Lower leg skin (tissue), 4 donors: ENCODE data around the gene IGSF1. TPM values are rescaled to one million over a fixed set of nuclear protein-coding genes. Genes with fewer than 3 reads are reported as not detected.

Source experiments
- DNase-seq, 2 donors: peaks; one replicate each; pipeline ENCODE4 v3.0.0-alpha.2; 2019; ENCODE audit warnings: low spot score in 2 of 2
- H3K4me3 ChIP-seq: fragments of 200-600 bp; sonication (generic); 2 replicates; pipeline ENCODE4 v1.5.1; 2017; ENCODE audit warnings: mild to moderate bottlenecking, low read depth; ENCODE audit not compliant: poor library complexity, severe bottlenecking
- POLR2A ChIP-seq, 2 donors: fragments of 450-650 bp; IDR thresholded peaks; one replicate each; pipeline ENCODE4 v1.6.1; 2016 to 2017; ENCODE audit warnings: antibody characterized with exemption in 2 of 2, mild to moderate bottlenecking in 1 of 2, moderate library complexity in 1 of 2
- WGBS, 2 donors: methylation state at CpG; one replicate each; pipeline ENCODE4 v1.1.5; 2018; 5-methylcytosine and 5-hydroxymethylcytosine counted together
- intact Hi-C: fragments of 100-400 bp; cut with DNase I; formaldehyde crosslinking; loops from one replicate; pipeline ENCODE4 v1.15.0; 2023; ENCODE audit warnings: low total_unique reads
- total RNA-seq, 4 donors: library from RNA; depleted of rRNA; stranded (reverse); fragments of >200 nt; gene quantifications; one replicate each; pipeline ENCODE4 v1.1.0, GENCODE V29; 2016
- TF ChIP-seq, protein P1 (sequence below), 3 donors: fragments of 450-650 bp; IDR thresholded peaks; one replicate each; pipeline ENCODE4 v1.5.1; 2016; ENCODE audit warnings: antibody characterized with exemption in 3 of 3, mild to moderate bottlenecking in 3 of 3, moderate library complexity in 2 of 3

Gene IGSF1, protein sequence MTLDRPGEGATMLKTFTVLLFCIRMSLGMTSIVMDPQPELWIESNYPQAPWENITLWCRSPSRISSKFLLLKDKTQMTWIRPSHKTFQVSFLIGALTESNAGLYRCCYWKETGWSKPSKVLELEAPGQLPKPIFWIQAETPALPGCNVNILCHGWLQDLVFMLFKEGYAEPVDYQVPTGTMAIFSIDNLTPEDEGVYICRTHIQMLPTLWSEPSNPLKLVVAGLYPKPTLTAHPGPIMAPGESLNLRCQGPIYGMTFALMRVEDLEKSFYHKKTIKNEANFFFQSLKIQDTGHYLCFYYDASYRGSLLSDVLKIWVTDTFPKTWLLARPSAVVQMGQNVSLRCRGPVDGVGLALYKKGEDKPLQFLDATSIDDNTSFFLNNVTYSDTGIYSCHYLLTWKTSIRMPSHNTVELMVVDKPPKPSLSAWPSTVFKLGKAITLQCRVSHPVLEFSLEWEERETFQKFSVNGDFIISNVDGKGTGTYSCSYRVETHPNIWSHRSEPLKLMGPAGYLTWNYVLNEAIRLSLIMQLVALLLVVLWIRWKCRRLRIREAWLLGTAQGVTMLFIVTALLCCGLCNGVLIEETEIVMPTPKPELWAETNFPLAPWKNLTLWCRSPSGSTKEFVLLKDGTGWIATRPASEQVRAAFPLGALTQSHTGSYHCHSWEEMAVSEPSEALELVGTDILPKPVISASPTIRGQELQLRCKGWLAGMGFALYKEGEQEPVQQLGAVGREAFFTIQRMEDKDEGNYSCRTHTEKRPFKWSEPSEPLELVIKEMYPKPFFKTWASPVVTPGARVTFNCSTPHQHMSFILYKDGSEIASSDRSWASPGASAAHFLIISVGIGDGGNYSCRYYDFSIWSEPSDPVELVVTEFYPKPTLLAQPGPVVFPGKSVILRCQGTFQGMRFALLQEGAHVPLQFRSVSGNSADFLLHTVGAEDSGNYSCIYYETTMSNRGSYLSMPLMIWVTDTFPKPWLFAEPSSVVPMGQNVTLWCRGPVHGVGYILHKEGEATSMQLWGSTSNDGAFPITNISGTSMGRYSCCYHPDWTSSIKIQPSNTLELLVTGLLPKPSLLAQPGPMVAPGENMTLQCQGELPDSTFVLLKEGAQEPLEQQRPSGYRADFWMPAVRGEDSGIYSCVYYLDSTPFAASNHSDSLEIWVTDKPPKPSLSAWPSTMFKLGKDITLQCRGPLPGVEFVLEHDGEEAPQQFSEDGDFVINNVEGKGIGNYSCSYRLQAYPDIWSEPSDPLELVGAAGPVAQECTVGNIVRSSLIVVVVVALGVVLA (N-terminal part only)
- under 1 TPM in 2 of 4 donors, not detected in 2; 0.17 to 0.71 TPM for total RNA-seq

DNA sequence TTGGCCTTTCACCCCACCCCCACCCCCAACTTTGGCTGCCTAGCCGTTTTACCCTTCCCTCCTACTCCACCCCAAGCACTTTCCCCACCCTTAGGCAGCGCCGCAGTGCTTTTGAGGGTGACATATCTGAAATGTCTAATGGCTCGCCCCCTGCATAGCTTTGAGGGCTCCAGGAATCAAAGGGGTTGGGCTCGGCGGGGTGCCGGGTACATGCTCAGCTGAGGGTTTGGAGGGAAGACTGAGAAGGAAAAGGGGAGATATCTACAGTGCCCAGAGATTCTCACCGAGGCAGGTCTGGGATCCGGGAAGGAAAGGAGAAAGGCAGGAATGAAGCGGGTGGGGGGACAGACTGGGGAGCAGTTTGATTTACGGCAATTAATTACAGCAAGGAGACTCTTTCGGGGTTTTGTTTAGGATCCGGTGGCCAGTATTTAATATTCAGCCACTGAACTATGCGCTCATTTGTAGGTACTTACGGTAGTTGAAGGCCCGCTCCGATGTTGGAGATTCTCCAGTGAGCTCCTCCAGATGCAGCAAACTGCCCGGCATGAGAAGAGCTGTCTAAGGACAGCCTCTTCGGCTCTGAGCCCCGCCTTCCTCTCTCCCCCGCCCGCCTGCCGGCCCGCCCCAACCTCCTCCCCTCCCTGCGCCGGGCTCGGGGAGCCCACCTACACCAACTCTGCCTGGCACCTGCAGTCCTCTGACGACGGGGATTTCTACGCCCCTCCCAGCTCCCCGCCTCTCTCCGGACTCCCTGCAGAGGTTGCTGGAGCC is at the start of gene IGSF1:
TSS of gene IGSF1 (minus strand) at position 569 of the 774 bp plus-strand sequence. CDS start 2,632 bp downstream, outside the sequence.
- TF ChIP-seq, protein P1, sequence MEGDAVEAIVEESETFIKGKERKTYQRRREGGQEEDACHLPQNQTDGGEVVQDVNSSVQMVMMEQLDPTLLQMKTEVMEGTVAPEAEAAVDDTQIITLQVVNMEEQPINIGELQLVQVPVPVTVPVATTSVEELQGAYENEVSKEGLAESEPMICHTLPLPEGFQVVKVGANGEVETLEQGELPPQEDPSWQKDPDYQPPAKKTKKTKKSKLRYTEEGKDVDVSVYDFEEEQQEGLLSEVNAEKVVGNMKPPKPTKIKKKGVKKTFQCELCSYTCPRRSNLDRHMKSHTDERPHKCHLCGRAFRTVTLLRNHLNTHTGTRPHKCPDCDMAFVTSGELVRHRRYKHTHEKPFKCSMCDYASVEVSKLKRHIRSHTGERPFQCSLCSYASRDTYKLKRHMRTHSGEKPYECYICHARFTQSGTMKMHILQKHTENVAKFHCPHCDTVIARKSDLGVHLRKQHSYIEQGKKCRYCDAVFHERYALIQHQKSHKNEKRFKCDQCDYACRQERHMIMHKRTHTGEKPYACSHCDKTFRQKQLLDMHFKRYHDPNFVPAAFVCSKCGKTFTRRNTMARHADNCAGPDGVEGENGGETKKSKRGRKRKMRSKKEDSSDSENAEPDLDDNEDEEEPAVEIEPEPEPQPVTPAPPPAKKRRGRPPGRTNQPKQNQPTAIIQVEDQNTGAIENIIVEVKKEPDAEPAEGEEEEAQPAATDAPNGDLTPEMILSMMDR (IDR thresholded peaks at IDR 0.05) = no peak
- TF ChIP-seq POLR2A (IDR thresholded peaks at IDR 0.05) = no peak
- no peak for DNase-seq
- H3K4me3 ChIP-seq = no peak within 1 kb of the TSS
- 1 to 27% methylated on average over 27 to 28 of the region's 32 CpGs for WGBS, 2 donors
- intact Hi-C loops = no loop called here

DNA sequence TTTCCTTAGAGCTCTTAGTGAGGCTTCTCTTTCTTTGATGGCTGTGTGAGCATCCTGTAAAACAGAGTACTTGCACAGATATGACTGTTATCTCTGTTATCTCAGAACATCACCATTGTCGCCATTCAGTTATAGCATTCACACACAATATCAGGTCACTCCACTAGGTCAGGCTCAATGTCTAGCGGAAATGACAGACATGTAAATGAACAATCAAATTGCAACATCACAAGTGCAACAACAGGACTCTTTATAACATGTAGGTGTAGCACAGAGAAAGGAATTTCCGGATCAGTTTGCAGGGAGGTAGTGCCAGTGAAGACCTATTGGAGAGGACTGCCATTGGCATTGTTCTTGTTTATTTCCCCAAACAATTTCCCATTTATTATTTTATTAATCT is 43.2 kb upstream of the IGSF1 start:
- no peak for DNase-seq
- 70 to 80% methylated on average over 3 of the region's 3 CpGs for WGBS, 2 donors
- intact Hi-C loops = no loop called here
- no peak for TF ChIP-seq POLR2A (IDR thresholded peaks at IDR 0.05)
- TF ChIP-seq, protein P1 (IDR thresholded peaks at IDR 0.05) = no peak
- no peak overlapping the region for H3K4me3 ChIP-seq

DNA sequence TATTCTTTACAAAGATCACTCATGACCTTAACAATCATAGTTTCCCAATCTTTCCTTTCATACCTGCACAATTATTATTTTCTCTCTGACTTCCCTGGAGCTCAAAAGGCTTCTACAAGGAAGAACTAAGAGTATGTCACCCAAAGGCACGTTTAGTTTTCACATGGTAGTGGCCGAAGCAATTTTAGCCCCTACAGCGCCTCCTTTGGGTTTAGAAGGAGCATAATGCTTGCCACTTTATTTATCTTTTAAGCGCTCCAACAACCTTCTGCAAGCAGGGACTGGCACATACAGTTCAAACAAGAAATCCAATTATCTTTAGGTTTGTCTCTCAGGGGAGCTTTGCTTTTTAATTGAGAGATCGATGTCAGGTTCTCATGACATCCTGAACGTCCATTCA is 42.0 kb upstream of the IGSF1 start:
- WGBS, 2 donors = 49 to 58% methylated on average over 6 of the region's 6 CpGs
- TF ChIP-seq, protein P1 (IDR thresholded peaks at IDR 0.05) = no peak
- TF ChIP-seq POLR2A (IDR thresholded peaks at IDR 0.05) = no peak
- H3K4me3 ChIP-seq = no peak overlapping the region
- intact Hi-C loops = no loop called here
- no peak for DNase-seq

GRCh38 chrX:131330735-131331134 is 41.6 kb upstream of the IGSF1 start:
- 72 to 75% methylated on average over 3 of the region's 3 CpGs for WGBS, 2 donors
- TF ChIP-seq, protein P1 (IDR thresholded peaks at IDR 0.05) = no peak
- TF ChIP-seq POLR2A (IDR thresholded peaks at IDR 0.05) = no peak
- intact Hi-C loops = no loop called here
- no peak for DNase-seq
- no peak overlapping the region for H3K4me3 ChIP-seq

DNA sequence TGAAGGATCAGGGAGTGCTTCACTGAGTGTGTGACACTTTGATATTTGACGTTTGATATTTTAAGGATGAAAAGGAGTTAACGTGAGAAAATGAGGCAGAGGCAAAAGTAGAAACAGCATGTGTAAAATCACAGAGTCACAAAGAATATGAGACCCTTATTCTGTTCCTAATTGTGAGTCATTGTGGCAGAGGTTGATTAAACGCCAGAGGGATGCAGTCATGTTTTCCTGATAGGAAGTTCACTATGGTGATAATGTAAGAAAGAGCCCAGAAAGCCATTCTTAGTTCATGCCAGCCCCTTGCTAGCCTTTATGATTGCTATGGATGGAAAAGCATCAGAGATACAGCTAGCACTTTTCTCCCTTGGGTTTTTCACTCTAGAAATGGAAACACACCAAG is 33.5 kb upstream of the IGSF1 start:
- WGBS, 2 donors = 41 to 61% methylated on average over 3 of the region's 3 CpGs
- DNase-seq = no peak
- intact Hi-C loops = no loop called here
- H3K4me3 ChIP-seq = no peak overlapping the region
- TF ChIP-seq, protein P1 (IDR thresholded peaks at IDR 0.05) = no peak
- TF ChIP-seq POLR2A (IDR thresholded peaks at IDR 0.05) = no peak
